Lung (tissue), 12 donors: ENCODE measurements around the gene RPL41. TPM values are rescaled to one million over a fixed set of nuclear protein-coding genes. Genes with fewer than 3 reads are reported as not detected.
A peak's percentile ranks its signal among the peaks of the same experiment; 100 is the strongest.

Source experiments
- ATAC-seq: fragments of 200-7000 bp; cut with Tn5 transposase; one replicate; pipeline ENCODE4 v1.9.1; 2020; ENCODE audit warnings: moderate number of reproducible peaks; ENCODE audit not compliant: insufficient read depth, low FRiP score
- DNase-seq, 3 donors: peaks; one replicate each; pipeline ENCODE4 v3.0.0-alpha.2; 2013 to 2017
- H3K27ac ChIP-seq, 2 donors: one replicate each; pipeline ENCODE4 v1.5.1; 2013; ENCODE audit warnings: mild to moderate bottlenecking in 2 of 2, moderate library complexity in 2 of 2, control low read depth in 1 of 2, inconsistent platforms in 1 of 2, low read depth in 1 of 2, low read length in 1 of 2
- H3K27me3 ChIP-seq, 3 donors: one replicate each; pipeline ENCODE4 v1.5.1; 2013; ENCODE audit warnings: low read length in 2 of 3; ENCODE audit not compliant: control insufficient read depth in 3 of 3, insufficient read depth in 3 of 3
- H3K36me3 ChIP-seq, 4 donors: one replicate each; pipeline ENCODE4 v1.5.1; 2013; ENCODE audit warnings: low read length in 4 of 4, mild to moderate bottlenecking in 1 of 4, moderate library complexity in 1 of 4; ENCODE audit not compliant: control insufficient read depth in 4 of 4, insufficient read depth in 4 of 4
- H3K4me1 ChIP-seq, 5 donors: one replicate each; pipeline ENCODE4 v1.5.1; 2013; ENCODE audit warnings: low read length in 5 of 5, mild to moderate bottlenecking in 2 of 5, moderate library complexity in 1 of 5; ENCODE audit not compliant: control insufficient read depth in 5 of 5, insufficient read depth in 5 of 5
- H3K4me3 ChIP-seq: one replicate; pipeline ENCODE4 v1.5.1; 2013; ENCODE audit warnings: mild to moderate bottlenecking, control low read depth, moderate library complexity
- H3K9ac ChIP-seq, 2 donors: one replicate each; pipeline ENCODE4 v1.5.1; 2013; ENCODE audit warnings: low read length in 2 of 2, control low read depth in 1 of 2; ENCODE audit not compliant: insufficient read depth in 1 of 2
- H3K9me3 ChIP-seq, 4 donors: one replicate each; pipeline ENCODE4 v1.5.1; 2013; ENCODE audit warnings: low read length in 3 of 4, mild to moderate bottlenecking in 1 of 4, moderate library complexity in 1 of 4; ENCODE audit not compliant: control insufficient read depth in 4 of 4, insufficient read depth in 3 of 4
- CTCF ChIP-seq: IDR thresholded peaks from 2 replicates; pipeline ENCODE4 v1.5.1; 2012; ENCODE audit warnings: mild to moderate bottlenecking; ENCODE audit errors: control extremely low read depth, extremely low read depth
- WGBS, 2 donors: extraction: QIAGEN DNeasy Blood & Tissue Kit; methylation state at CpG; one replicate each; pipeline ENCODE4 v1.1.7; 2013; 5-methylcytosine and 5-hydroxymethylcytosine counted together
- polyA plus RNA-seq, 2 donors: library from polyadenylated mRNA; stranded (reverse); fragments of 200-250 nt; gene quantifications; one replicate each; pipeline ENCODE4 v1.2.1, GENCODE V29; 2013
- total RNA-seq, 2 donors: library from RNA; depleted of rRNA in 1 of 2; stranded (reverse); fragments of >200 nt in 1 of 2; gene quantifications; one replicate each; pipeline ENCODE4 v1.2.1, GENCODE V29; 2014 to 2021
- donor health status: control.
- donor health status: control.
- donor health status: Bipolar disorder and iron deficiency.
- donor health status: healthy.
- donor health status: DM: yes; HTN: yes; CAD: no.

The RPL41 gene
- total and polyA plus RNA-seq, 4 donors: 1,569 to 5,737 (median 3,911) TPM

- TF ChIP-seq CTCF: no peak
- WGBS, 2 donors: 15 to 22% methylated on average over 8 of the region's 8 CpGs
- peak overlapping the region; percentile 96 to 98 for H3K27ac ChIP-seq
- H3K4me3 ChIP-seq: peak overlapping the region; percentile 92
- ATAC-seq (no peak), DNase-seq (no peak)
- H3K4me1 ChIP-seq: peaks cover 0 to 23% (median 17%) of the 10 kb centered on the region in 5 donors
- no peaks in the 10 kb centered on the region for H3K9me3 ChIP-seq
- H3K9ac ChIP-seq: peak overlapping the region; percentile 99
- no peaks in the 10 kb centered on the region for H3K27me3 ChIP-seq
- peaks cover 7 to 64% (median 46%) of the 10 kb centered on the region in 4 donors for H3K36me3 ChIP-seq
Observed at GRCh38 chr12:56159482-56160192, 43.2 kb downstream of the RPL41 start.

GRCh38 chr12:56160193-56160763 is 43.8 kb downstream of the RPL41 start:
- Histone ChIP-seq H3K36me3 (peaks cover 9 to 69% (median 49%) of the 10 kb centered on the region in 4 donors), H3K27me3 (no peaks in the 10 kb centered on the region), H3K4me3 (peak overlapping the region; percentile 92), H3K4me1 (peaks cover 0 to 23% (median 17%) of the 10 kb centered on the region in 5 donors), H3K9ac (peak overlapping the region; percentile 13 to 99), H3K9me3 (no peaks in the 10 kb centered on the region), H3K27ac (peak overlapping the region; percentile 96 to 98)
- no peak for TF ChIP-seq CTCF
- ATAC-seq: no peak
- DNase-seq: peak in 1 of 3 donors; percentile 40
- WGBS, 2 donors: 15 to 24% methylated on average over 6 to 7 of the region's 7 CpGs

GRCh38 chr12:56160894-56161689 is 44.7 kb downstream of the RPL41 start:
- Histone ChIP-seq H3K27me3 (no peaks in the 10 kb centered on the region), H3K4me1 (peaks cover 0 to 23% (median 17%) of the 10 kb centered on the region in 5 donors), H3K27ac (peak overlapping the region in 1 of 2 donors; percentile 98), H3K9ac (peak overlapping the region in 1 of 2 donors; percentile 14), H3K4me3 (peak overlapping the region; percentile 92), H3K9me3 (no peaks in the 10 kb centered on the region), H3K36me3 (peaks cover 10 to 62% (median 50%) of the 10 kb centered on the region in 4 donors)
- WGBS, 2 donors: 74 to 80% methylated on average over 11 of the region's 11 CpGs
- TF ChIP-seq CTCF: no peak
- ATAC-seq (no peak), DNase-seq (no peak)
